Measurements from ENCODE around the gene CEP41. TPM values are rescaled to one million over a fixed set of nuclear protein-coding genes. Genes with fewer than 3 reads are reported as not detected.

The CEP41 gene
- total and polyA plus RNA-seq, 3 donors from 2014 or later = 59.0 to 209 (median 91.6) TPM

- no peak for DNase-seq
- H3K27me3 ChIP-seq = no peaks in the 10 kb centered on the region
- H3K4me3 ChIP-seq = no peak overlapping the region
- H3K4me1 ChIP-seq = peaks cover 17% of the 10 kb centered on the region
- TF ChIP-seq, protein P1, sequence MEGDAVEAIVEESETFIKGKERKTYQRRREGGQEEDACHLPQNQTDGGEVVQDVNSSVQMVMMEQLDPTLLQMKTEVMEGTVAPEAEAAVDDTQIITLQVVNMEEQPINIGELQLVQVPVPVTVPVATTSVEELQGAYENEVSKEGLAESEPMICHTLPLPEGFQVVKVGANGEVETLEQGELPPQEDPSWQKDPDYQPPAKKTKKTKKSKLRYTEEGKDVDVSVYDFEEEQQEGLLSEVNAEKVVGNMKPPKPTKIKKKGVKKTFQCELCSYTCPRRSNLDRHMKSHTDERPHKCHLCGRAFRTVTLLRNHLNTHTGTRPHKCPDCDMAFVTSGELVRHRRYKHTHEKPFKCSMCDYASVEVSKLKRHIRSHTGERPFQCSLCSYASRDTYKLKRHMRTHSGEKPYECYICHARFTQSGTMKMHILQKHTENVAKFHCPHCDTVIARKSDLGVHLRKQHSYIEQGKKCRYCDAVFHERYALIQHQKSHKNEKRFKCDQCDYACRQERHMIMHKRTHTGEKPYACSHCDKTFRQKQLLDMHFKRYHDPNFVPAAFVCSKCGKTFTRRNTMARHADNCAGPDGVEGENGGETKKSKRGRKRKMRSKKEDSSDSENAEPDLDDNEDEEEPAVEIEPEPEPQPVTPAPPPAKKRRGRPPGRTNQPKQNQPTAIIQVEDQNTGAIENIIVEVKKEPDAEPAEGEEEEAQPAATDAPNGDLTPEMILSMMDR (IDR thresholded peaks at IDR 0.05) = no peak
- no peak for TF ChIP-seq POLR2A (IDR thresholded peaks at IDR 0.05)
- H3K36me3 ChIP-seq (ENCODE audit: low read depth, missing control alignments) = no peaks in the 10 kb centered on the region
- H3K27ac ChIP-seq = no peak overlapping the region
- intact Hi-C loops (cut with DNase I; ENCODE audit: low total_unique reads) = no loop called here
- 53 to 63% methylated on average over 7 of the region's 7 CpGs for WGBS, 2 donors
- H3K9me3 ChIP-seq = no peaks in the 10 kb centered on the region
Observed at GRCh38 chr7:130488392-130489139, 47.8 kb upstream of the CEP41 start.

DNA sequence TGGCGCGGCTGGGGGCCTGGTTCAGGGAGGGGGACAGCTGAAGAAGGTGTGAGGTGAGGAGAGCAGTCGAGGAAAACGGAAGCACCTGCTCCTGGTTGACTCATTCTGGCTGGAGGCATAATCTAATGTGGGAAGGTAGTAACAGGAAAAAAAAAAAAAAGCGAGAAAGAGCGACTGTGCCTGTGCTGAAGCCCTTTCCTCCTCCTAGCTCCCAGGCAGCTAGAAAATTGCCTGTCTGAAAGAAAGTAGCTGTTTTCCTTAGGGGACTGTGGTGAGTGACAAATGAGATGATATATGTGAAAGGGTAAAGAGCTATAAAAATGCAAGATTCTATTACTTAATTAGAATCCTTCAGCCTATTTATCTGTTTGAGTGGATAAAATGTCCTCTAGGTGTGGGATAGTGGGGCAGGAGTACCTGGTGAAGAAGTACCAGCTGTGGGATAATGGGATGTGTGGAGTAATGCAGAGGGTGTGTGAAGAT, 46.2 kb upstream of the CEP41 start:
- Histone ChIP-seq H3K4me1 (peaks cover 17% of the 10 kb centered on the region), H3K36me3 (ENCODE audit: low read depth, missing control alignments) (no peaks in the 10 kb centered on the region), H3K9me3 (no peaks in the 10 kb centered on the region), H3K4me3 (peak overlapping the region; percentile 47 to 69), H3K27me3 (no peaks in the 10 kb centered on the region), H3K27ac (no peak overlapping the region)
- TF ChIP-seq, protein P1 (IDR thresholded peaks at IDR 0.05) = no peak
- TF ChIP-seq POLR2A (IDR thresholded peaks at IDR 0.05) = no peak
- WGBS, 2 donors = 44 to 53% methylated on average over 6 of the region's 6 CpGs
- intact Hi-C loops (cut with DNase I; ENCODE audit: low total_unique reads) = no loop called here
- DNase-seq = no peak

GRCh38 chr7:130486114-130486953, 45.5 kb upstream of the CEP41 start:
- Histone ChIP-seq H3K4me3 (peak overlapping the region; percentile 47 to 69), H3K27me3 (no peaks in the 10 kb centered on the region), H3K27ac (no peak overlapping the region), H3K9me3 (no peaks in the 10 kb centered on the region), H3K4me1 (peaks cover 17% of the 10 kb centered on the region), H3K36me3 (ENCODE audit: low read depth, missing control alignments) (no peaks in the 10 kb centered on the region)
- DNase-seq = peak; percentile 89
- 34 to 40% methylated on average over 30 to 67 of the region's 67 CpGs for WGBS, 2 donors
- no peak for TF ChIP-seq POLR2A (IDR thresholded peaks at IDR 0.05)
- TF ChIP-seq, protein P1 (IDR thresholded peaks at IDR 0.05) = peak; percentile 66 to 72 (median 69)
- intact Hi-C loops (cut with DNase I; ENCODE audit: low total_unique reads) = no loop called here

DNA sequence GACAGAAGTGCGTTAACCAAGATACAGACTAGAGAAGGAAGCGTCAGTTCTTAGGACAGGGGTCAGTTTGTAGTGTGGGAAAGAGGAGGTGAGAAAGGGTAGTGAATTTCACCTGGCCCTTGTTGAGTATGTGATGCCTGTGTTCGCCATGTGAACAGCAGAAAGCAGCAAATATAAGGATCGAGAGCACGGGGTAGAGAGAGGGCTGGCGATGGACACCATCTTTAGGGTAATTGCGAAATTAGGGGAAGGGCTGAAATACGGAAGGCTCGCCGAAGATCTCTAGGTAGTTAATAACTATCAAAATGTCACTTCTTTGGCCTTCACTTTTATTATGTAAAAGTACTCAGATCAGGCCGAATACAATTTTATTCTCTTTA, 44.9 kb upstream of the CEP41 start:
- H3K9me3 ChIP-seq = no peaks in the 10 kb centered on the region
- TF ChIP-seq, protein P1 (IDR thresholded peaks at IDR 0.05) = no peak
- no peak for TF ChIP-seq POLR2A (IDR thresholded peaks at IDR 0.05)
- no peak for DNase-seq
- H3K36me3 ChIP-seq (ENCODE audit: low read depth, missing control alignments) = no peaks in the 10 kb centered on the region
- H3K4me3 ChIP-seq = peak overlapping the region; percentile 47 to 69
- no peak overlapping the region for H3K27ac ChIP-seq
- peaks cover 17% of the 10 kb centered on the region for H3K4me1 ChIP-seq
- no peaks in the 10 kb centered on the region for H3K27me3 ChIP-seq
- intact Hi-C loops (cut with DNase I; ENCODE audit: low total_unique reads) = no loop called here
- 66% methylated on average over 11 of the region's 11 CpGs for WGBS, 2 donors
